Measurements from ENCODE around the gene ZNF3.

Gene ZNF3

DNA sequence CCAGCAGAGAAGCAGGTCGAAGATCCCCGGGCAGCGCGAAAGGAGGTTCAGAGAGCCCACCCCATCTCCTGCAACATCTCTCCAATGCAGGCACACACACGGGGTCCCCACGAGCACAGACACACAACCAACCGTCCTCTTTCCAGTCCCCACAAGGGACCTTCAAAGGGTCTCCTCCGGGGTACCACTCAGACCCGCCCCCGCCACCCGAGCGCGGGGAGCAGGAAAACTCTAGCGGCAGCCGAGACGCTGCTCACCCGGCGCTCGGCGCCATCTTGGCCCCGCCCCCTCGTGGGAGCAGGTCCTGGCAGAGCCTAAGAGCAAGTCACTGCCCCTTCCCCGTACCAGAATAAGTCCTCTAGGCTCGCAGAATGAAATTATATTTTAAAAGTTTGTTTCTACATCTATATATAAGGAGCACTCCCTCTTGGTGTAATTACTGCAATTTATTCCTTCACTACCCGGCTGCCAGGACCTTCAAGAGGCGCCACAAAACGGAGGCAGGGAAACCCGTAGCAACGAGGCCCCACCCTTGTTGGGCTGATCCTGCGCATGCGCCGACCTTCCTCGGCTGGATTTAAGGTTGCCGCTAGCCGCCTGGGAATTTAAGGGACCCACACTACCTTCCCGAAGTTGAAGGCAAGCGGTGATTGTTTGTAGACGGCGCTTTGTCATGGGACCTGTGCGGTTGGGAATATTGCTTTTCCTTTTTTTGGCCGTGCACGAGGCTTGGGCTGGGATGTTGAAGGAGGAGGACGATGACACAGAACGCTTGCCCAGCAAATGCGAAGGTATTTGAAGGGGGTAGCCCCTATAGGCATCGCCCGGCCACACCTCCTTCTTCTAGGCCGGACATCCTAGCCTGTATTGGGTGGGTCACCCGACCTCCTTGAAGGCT is 37.8 kb upstream of the ZNF3 start, which contains the start of the genes CNPY4 and TAF6:
Gene CNPY4, plus strand, starts transcription at position 563 of the 898 bp plus-strand sequence. Its CDS starts 111 bp downstream, at position 674.
Gene TAF6, minus strand, starts transcription at position 287 of the 898 bp plus-strand sequence. CDS start 5,149 bp downstream, outside the sequence.
- DNase-seq (ENCODE audit: low read depth): peak; percentile 98
- TF ChIP-seq, protein P1, sequence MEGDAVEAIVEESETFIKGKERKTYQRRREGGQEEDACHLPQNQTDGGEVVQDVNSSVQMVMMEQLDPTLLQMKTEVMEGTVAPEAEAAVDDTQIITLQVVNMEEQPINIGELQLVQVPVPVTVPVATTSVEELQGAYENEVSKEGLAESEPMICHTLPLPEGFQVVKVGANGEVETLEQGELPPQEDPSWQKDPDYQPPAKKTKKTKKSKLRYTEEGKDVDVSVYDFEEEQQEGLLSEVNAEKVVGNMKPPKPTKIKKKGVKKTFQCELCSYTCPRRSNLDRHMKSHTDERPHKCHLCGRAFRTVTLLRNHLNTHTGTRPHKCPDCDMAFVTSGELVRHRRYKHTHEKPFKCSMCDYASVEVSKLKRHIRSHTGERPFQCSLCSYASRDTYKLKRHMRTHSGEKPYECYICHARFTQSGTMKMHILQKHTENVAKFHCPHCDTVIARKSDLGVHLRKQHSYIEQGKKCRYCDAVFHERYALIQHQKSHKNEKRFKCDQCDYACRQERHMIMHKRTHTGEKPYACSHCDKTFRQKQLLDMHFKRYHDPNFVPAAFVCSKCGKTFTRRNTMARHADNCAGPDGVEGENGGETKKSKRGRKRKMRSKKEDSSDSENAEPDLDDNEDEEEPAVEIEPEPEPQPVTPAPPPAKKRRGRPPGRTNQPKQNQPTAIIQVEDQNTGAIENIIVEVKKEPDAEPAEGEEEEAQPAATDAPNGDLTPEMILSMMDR (conservative IDR thresholded peaks at IDR 0.05; ENCODE audit: low read depth, low read length): no peak
- H3K4me3 ChIP-seq (ENCODE audit: low read depth, low read length): peak within 1 kb of the TSS; percentile 92

DNA sequence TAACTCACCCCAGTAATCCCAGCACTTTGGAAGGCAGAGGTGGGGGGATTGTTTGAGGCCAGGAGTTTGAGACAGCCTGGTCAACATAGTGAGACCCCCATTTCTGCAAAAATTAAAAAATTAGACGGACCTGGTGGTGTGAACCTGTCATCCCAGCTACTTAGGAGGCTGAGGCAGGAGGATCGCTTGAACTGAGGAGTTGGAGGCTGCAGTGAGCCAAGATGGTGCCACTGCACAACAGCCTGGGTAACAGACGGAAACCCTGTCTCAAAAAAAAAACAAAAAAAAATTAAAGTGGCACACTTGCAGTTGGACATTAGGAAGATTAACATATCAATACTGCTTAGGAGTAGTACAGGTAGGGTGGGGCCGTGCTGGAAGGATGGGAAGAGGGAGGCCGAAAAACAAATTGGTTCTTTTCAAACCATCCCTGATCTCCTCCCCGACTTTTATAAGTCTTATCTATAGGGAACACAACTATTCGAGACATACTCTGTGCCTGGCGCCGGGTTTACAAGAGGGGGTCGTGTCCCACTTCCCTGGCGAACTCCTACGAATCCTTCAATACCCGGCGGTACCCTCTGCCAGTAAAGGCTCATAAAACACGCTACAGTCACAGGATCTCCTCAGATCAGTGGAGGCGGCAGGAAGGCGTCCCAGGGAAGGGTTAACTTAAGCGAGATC is 37.0 kb upstream of the ZNF3 start:
- H3K4me3 ChIP-seq (ENCODE audit: low read depth, low read length): peak overlapping the region; percentile 92
- DNase-seq (ENCODE audit: low read depth): no peak
- TF ChIP-seq, protein P1 (conservative IDR thresholded peaks at IDR 0.05; ENCODE audit: low read depth, low read length): no peak

DNA sequence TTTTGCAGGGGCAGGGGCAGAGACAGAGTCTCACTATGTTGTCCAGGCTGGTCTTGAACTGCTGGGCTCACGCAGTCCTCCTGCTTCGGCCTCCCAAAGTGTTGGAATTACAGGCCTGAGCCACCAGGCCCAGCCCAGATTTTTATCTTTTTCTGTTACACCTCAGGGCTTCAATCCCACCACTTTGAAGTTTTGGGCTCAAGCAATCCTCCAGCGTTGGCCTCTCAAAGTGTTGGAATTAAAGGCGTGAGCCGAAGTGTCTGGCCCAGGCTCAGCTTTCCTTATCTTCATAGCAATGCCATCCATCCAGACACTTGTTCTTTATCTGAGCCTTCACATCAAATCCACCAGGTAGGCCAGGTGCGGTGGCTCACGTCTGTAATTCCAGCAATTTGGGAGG is 33.5 kb upstream of the ZNF3 start:
- H3K4me3 ChIP-seq (ENCODE audit: low read depth, low read length): no peak overlapping the region
- TF ChIP-seq, protein P1 (conservative IDR thresholded peaks at IDR 0.05; ENCODE audit: low read depth, low read length): no peak

DNA sequence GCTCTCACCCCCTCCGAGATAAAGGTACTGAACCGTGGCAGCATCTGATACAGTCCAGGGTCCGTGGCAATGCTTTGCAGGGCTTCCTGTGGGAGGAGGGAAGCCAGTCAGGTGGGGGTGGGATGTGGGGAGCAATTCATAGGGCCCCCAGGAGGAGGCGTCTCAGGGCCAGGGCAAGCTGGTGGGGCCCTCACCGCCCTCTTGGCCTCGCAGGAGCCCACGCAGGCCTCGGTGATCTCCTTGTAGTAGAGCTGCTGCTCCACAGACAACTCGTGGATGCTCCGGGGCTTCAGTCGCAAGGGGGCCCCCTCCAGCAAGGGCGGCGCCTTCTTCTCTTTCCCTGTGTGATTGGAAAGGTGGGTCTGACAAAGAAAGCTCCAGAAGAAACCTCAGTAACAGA is 30.4 kb upstream of the ZNF3 start:
- DNase-seq (ENCODE audit: low read depth): no peak
- H3K4me3 ChIP-seq (ENCODE audit: low read depth, low read length): no peak overlapping the region
- TF ChIP-seq, protein P1 (conservative IDR thresholded peaks at IDR 0.05; ENCODE audit: low read depth, low read length): no peak

More for the DNA sequence above, 33.5 kb upstream of the ZNF3 start:
- DNase-seq (ENCODE audit: low read depth): no peak

DNA sequence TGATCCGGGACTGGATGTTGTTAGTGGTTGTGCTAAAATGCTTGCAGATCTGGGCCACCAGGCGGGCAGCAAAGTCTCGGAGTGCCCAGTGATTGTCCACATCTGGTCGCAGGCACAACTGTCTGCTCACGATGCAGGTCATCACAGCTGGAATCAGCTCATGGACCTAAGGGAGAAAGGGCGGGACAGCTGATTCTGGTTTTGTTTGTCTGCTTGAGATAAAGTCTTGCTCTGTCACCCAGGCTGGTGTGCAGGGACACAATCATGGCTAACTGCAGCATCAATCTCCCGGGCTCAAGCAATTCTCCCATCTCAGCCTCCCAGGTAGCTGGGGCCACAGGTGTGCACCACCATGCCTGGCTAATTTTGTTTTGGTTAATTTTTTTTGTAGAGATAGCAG is 29.6 kb upstream of the ZNF3 start:
- no peak for DNase-seq (ENCODE audit: low read depth)
- no peak overlapping the region for H3K4me3 ChIP-seq (ENCODE audit: low read depth, low read length)
- TF ChIP-seq, protein P1 (conservative IDR thresholded peaks at IDR 0.05; ENCODE audit: low read depth, low read length): no peak

DNA sequence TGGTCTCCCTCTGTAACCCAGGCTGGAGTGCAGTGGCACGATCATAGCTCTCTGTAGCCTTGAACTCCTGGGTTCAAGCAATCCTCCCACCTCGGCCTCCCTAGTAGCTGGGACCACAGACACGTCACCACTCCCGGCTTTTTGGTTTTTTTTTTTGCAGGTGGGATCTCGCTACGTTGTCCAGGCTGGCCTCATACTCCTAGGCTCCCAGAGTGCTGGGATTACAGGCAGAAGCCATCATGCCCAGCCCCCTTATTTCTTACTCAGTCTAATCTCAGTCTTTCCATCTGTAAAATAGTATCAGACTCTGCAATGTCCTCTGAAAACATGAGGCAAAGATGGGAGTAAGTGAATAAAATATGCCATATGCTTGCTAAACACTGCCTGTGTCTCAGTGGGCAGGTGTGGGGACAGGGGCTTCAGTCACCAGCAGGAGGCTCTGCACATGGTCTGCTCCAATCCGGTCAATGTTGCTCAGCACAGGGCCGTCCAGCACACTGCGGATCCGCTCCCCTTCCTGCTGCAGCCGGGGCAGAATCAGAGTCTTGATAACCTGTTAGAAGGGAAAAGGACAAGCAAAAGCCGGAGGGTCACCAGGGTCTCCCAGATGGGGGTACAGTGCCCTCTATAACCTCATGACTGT is 28.1 kb upstream of the ZNF3 start:
- TF ChIP-seq, protein P1 (conservative IDR thresholded peaks at IDR 0.05; ENCODE audit: low read depth, low read length): peak; percentile 23
- no peak overlapping the region for H3K4me3 ChIP-seq (ENCODE audit: low read depth, low read length)
- no peak for DNase-seq (ENCODE audit: low read depth)
